ENCODE measurements around the gene PHAF1.
"Not testable (repeated sequence)": the region's sequence is repeated elsewhere in the genome, so short reads cannot be mapped to it uniquely, and the experiment has no call there.

The PHAF1 gene

GRCh38 chr16:67104845-67105244 is 4.9 kb upstream of the PHAF1 start:
- DNase-seq (ENCODE audit: low read depth), result no peak

GRCh38 chr16:67105246-67105645 is 4.5 kb upstream of the PHAF1 start:
- no peak for DNase-seq (ENCODE audit: low read depth)

GRCh38 chr16:67105881-67106280 is 3.9 kb upstream of the PHAF1 start:
- DNase-seq (ENCODE audit: low read depth), result no peak

DNA sequence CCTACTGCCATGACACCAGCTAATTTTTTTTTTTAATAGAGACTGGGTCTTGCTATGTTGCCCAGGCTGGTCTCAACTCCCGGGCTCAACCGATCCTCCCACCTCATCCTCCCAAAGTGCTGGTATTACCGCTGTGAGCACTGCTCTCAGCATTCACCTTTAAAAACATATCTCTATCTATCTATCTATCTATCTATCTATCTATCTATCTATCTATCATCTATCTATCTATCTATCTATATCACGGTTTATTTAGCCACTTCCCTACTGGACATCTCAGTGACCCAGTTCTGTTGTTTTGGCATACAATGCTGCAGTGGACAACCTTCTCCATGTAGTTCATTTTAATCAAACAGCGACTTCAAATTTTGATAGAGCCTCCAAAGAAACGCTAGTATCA is 1.3 kb upstream of the PHAF1 start:
- no peak for DNase-seq (ENCODE audit: low read depth)

DNA sequence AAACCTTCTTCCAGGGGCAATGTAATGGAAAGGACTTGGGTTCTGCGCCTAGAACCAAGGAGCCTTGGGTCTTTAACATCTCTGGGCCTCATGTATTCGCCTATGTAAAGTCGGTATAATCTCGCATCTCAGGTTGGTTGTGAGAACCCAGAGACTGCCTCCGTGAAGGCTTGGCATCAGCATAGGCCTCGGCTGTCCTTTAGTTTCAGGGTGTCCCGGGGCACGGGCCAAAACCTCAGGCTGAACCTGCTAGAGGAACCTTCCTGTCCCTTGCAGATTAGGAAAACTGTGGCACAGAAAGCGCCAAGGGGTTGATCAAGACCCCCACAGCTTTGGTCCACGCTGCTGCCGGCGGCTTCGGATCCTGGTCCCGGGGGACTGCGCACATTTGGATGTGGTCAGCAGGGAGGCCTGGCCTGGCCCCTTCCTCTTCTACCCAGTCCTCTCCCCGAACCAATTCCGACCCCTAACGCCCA is 772 bp upstream of the PHAF1 start:
- DNase-seq (ENCODE audit: low read depth), result no peak

DNA sequence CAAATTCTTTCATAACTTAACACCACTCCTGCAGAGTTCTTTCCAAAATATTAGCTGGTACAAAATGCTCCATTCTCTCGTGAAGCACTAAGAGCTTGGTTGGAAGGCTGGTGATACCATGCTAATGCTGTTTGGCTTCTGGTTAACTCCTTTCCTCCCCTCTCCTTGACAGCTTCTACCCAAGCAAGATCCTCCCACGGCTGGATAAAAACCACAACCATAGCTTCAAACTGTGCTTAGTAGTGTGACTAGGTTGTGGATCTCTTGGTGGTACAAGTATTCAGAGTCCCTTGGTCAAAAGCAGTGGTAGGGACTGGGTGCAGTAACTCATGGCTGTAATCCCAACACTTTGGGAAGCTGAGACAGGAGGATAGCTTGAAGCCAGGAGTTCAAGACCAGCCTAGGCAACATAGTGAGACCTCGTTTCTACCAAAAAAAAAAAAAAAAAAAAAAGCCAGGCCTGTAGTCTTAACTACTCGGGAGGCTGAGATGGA is 2.3 kb downstream of the PHAF1 start:
- DNase-seq (ENCODE audit: low read depth), result no peak

DNA sequence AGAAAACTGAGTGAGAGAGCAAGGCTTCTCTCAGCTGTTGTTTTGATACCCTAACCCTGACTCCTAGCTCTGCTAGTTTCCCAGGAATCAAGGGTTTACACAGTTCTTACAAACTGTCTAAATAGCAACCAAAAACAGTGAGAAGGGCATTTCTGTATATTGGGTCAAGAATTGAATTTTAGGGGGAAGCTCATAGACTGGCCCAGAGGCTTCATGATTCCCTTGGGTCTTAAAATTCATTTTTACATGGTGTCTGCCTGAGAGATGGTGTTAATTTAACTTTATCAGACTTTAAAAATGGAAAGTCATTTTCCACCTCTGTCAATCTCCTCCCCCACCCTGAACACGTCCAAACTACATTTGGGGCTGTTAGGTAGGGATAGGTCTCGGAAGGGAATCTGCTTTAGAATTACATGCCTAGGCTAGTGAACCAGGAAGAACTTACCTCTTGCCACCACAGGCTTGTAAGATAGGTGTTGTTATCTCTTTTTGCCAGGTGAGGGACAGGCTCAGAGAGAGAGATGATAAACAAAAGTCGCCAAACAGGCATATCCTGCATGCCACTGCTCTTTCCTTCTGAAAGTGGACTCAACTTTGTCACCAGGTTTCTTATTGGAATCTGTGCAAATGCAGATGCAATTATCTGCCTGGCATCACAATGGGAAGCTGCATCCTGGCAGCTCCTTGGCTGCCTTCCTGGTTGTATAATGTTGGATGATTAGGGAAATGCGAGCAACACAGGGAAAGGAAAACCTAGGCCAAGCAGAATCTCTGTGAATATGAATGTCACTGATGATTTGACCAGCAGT is 3.1 kb downstream of the PHAF1 start:
- no peak for DNase-seq (ENCODE audit: low read depth)

DNA sequence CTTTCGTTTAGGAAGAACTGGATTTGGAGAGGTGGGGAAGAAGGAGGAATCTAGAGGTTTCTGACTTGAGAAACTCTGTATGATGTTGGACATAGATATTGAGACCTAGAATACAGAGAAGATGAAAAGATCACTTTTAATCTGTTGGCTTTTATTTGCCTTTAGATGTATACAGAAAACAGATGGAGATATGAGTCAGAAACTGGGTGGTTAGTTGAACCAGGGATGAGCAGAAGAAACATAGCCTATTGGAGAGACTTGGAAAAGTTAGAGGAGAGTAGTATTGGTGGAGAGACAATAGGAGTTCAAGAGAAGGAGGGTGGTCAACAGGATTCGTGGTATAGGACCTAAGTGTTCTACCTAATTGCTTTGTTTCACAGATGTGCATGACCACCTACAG is 5.1 kb downstream of the PHAF1 start:
- no peak for DNase-seq (ENCODE audit: low read depth)

DNA sequence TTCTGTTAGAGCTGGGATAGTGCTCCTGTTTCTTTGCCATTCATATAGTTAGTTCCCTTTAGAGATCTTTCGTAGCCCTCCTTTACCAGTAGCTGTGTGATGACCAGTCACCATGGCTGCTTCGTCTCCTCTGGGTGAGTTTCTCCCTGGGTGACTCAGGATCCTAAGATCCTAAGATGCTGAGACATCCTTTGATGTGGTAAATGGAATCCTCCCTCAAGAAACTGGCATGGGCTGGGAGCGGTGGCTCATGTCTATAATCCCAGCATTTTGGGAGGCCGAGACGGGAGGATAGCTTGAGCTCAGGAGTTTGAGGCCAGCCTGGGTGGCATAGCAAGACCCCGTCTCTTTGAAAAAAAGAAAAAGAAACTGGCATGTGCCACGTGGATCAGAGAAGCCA is 5.9 kb downstream of the PHAF1 start:
- peak; percentile 76 for DNase-seq (ENCODE audit: low read depth)

DNA sequence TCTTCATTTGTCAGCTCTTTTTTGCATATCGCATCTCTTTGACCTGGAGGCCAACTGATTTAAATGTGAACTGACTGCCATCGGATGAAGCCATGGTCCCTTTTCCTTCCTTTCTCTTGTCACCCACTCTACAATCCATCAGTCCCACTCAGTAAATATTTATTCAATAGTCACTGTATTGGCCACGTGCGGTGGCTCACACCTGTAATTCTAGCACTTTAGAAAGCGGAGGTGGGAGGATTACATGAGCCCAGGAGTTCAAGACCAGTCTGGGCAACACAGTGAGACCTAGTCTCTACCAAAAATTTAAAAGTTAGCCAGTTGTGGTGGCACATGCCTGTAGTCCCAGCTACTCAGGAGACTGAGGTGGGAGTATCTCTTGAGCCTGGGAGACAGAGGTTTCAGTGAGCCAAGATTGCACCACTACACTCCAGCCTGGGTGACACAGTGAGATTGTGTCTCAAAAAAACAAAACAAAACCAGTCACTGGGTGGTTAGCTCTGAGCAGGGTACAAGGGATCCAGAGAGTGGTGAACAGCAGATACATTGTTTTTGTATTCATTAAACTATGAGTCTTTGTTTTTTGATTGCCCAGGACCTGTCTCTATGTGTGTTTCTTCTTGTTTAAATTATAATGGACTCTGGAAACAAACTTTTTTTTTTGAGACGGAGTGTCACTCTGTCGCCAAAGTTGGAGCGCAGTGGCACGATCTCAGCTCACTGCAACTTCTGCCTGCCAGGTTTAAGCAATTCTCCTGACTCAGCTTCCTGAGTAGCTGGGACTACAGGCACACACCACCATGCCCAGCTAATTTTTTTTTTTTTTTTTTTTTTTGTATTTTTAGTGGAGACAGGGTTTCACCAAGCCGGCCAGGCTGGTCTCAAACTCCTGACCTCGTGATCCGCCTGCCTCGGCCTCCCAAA is 6.9 kb downstream of the PHAF1 start:
- DNase-seq (ENCODE audit: low read depth), result no peak

GRCh38 chr16:67117716-67118115 is 8.0 kb downstream of the PHAF1 start:
- DNase-seq (ENCODE audit: low read depth), result no peak

DNA sequence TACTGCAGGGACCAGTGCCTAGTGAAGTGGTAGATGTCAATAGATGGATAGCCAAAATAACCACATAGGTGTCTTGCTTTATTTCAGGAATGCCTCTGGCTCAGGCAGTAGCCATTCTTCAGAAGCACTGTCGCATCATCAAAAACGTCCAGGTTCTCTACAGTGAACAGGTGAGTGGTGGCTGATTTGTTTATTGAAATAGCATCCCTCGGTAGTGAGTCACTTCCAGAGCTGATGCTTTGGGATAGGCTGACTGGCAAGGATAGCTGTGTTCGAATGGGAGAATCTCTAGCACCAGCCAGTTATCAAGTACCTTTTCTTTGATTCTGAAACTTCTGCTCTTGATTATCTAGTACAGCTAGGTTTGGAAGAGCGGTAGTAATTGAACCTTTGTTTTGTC is 10.3 kb downstream of the PHAF1 start:
- no peak for DNase-seq (ENCODE audit: low read depth)

- not testable (repeated sequence) for DNase-seq (ENCODE audit: low read depth)
Measured at GRCh38 chr16:67122799-67123198, 13.1 kb downstream of the PHAF1 start.

DNA sequence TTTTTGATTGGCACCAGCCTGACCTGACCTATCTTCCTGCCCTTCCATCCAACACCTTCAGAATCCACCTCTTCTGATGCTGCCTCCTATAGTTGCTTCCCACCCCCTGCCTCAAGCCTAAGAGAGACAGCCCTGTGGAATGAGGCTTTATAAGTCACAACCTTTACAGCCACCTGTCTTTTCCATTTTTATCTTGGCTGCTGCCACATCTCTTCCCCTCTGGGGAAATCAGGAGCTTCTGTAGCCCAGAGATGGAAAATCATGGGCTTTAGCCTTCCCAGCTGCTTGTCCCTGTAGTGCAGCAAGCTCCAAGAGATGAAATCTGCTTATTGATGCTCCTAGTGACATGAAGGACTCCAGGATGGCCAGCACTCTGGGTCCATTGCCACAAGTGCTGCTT is 18.7 kb downstream of the PHAF1 start:
- no peak for DNase-seq (ENCODE audit: low read depth)

DNA sequence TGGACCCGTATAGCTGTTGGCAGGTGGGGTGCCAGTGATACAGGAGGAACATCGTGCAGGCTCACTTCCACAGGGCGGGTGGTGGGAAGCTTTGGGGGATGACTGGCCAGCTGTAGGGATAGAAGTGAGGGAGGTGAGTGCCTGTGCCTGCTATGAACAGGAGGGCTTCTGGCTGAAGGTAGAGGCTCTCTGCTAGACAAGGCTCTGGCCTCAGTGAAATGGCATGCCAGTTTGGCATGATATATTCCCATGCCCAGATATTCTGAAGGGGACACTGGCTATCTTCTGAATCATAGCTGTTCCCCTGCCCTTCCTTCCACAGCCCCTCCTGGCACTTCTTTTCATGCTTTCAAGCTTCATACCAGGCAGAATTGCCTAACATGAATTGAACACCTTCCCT is 19.1 kb downstream of the PHAF1 start:
- DNase-seq (ENCODE audit: low read depth), result no peak

- DNase-seq (ENCODE audit: low read depth), result no peak
Measured at GRCh38 chr16:67129422-67129821, 19.7 kb downstream of the PHAF1 start.

GRCh38 chr16:67137605-67138004 is 27.9 kb downstream of the PHAF1 start:
- no peak for DNase-seq (ENCODE audit: low read depth)

- no peak for DNase-seq (ENCODE audit: low read depth)
Measured at GRCh38 chr16:67141391-67141790, 31.6 kb downstream of the PHAF1 start.

DNA sequence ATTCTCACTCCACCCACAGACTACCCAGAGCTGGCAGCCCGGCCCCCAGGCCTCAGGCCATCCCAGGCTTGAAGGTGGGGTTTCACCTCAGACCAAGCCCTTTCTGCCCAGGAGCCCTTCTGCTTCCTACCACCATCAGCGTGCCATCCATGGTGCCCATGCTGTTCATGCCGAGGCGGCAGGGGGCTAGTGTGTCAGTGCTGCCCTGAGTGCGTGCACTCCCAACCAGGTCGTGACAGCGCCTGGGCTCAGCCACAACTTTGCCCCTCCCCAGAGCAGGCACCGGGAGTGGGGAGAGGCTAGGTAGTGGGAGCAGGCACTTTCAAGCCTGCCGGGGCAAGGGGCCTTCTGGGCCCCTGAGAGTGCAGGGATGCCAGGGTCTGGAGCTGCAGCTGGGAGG is 32.6 kb downstream of the PHAF1 start:
- no peak for DNase-seq (ENCODE audit: low read depth)

DNA sequence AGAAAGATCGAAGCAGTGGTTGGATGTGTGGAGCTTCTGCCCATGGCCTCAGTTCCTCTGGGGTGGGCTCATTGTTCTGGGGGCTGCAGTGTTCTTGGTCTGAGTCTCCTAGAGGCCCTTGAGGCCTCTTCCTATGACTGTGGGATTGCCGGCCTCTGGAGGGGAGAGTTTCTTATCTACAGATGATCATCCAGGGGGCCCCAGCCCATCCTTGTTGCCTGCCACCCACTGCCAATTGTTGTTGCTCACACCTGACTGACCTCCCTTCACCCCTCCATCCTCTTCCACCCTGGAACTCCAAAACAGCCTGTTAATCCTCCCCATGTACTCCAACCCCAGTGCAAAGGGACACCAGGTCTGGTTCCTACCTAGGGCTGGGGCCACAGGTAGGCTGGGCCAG is 35.2 kb downstream of the PHAF1 start:
- DNase-seq (ENCODE audit: low read depth), result no peak

DNA sequence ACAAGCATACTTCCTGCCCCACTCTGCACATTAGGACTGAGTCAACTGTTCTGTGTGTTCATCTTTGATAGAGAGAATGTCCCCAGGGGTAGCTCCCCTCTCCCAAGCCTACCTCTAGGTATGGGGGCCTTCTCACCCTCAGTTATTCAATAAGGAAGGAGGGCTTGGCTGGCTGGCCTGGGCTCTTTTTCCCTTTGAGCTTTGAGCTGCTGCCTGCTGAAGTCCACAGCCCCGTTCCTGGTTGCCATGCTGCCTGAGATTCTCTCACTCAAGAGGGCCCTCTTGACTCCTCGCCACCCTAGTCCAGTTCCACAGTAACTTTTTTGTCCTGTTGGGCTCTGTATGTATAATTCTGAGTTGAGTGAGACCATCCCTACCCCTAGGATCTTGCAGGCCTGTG is 36.0 kb downstream of the PHAF1 start:
- no peak for DNase-seq (ENCODE audit: low read depth)

GRCh38 chr16:67146523-67147357 is 37.0 kb downstream of the PHAF1 start:
- no peak for DNase-seq (ENCODE audit: low read depth)

All from HS-27A (cell line).